GM20000 (cell line): Measurements from ENCODE around the gene USP28.

Experiments used
- DNase-seq: peaks from one replicate; pipeline ENCODE4 v3.0.0; 2012; ENCODE audit warnings: low spot score
- CTCF ChIP-seq: IDR thresholded peaks from 2 replicates; pipeline ENCODE4 v1.5.1; 2012; ENCODE audit warnings: mild to moderate bottlenecking, control low read depth; ENCODE audit errors: extremely low read depth, missing control alignments

The USP28 gene

GRCh38 chr11:113862435-113862834 lies 12.9 kb downstream of the USP28 start:
- DNase-seq: no peak
- no peak for TF ChIP-seq CTCF

DNA sequence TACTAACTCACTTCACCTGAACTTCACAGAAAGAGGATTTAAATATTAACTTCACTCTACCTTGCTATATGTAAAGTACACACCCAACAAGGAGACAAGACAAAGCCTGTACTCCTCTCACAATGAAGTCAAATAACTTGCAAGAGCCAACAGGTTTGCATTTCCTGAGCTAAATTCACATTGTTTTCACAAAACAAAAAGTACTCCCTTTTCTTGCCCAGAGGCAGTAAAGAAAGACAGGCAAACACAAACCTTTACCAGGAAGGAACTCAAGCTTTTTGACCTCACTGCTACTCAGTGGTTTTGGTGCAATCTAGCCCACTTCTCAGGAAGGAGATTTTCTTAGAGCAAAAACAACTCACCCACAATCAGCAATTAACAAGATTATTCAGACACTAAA lies 15.7 kb downstream of the USP28 start:
- no peak for TF ChIP-seq CTCF
- no peak for DNase-seq

DNA sequence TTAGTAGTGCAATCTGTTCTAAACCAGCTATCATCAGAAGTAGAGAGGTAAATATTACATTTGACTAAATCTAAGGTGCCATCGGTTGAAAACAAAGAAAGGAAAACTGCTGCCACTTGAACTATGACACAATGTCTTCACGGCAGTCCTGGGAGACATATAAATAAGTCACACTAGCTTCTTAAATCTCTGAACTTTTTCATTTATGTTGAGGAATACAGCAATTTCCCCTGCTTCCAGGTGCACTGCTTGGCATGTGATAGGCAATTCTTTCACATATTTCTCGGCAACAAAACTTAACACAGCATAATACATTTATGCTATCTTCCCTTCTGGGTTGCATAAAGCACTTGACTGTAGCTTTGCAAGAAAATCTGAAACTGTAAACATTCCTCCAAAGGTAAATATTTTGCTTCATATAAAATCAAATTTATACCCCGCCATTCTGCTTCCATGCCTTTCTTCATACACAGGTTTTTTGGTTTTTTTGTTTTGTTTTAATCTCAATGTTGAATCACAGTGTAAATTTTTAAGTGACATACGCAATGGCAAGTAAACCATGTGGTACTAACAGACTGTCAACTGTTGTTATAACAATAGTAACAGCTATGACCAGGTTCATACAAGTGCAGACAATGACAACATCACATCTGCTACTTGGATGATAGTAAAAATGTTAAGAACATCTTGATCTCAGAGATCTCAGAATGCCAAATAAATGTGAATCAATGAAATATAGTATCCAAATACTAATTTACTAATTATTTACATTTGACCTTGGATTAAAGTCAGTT lies 18.2 kb downstream of the USP28 start:
- DNase-seq: no peak
- no peak for TF ChIP-seq CTCF

DNA sequence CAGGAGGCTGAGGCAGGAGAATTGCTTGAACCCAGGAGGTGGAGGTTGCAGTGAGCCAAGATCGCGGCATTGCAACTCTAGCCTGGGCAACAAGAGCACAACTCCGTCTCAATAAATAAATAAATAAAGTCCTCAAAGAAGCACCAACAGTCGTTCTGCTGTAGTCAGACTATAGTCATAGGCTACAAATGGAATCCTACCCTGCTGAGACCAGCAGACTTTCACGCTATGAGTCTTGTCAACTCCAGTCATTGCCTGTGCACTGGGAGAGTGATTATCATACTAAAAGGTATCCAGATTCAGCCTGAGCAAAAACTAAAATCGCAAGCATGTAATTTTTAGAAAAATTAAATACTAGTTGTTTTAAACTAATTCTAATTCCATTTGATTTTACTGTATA lies 19.6 kb downstream of the USP28 start:
- TF ChIP-seq CTCF: no peak
- DNase-seq: no peak

DNA sequence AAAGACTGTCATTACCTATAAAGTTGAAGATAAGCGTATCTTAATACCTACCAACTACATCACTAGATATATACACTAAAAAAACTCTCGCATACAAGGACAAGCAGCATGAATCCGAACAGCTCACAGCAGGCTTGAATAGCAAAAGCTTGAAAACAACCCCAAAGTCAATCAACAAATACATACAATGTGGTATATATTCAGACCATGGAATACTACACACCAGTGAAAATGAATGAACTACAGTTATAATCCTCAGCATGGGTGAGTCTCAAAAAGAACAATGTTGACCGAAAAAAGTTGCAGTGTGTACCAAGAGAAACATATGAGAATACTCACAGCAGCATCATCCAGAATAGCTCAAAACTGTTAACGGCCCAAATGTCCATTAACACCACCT lies 25.2 kb downstream of the USP28 start:
- DNase-seq: no peak
- TF ChIP-seq CTCF: no peak

- TF ChIP-seq CTCF: no peak
- DNase-seq: no peak
Measured at GRCh38 chr11:113849713-113850112, 25.7 kb downstream of the USP28 start.

GRCh38 chr11:113847580-113847979 lies 27.8 kb downstream of the USP28 start:
- no peak for TF ChIP-seq CTCF
- DNase-seq: no peak
